Subcutaneous adipose tissue (tissue), 4 donors: ENCODE data around the gene PLP2. TPM values are rescaled to one million over a fixed set of nuclear protein-coding genes. Genes with fewer than 3 reads are reported as not detected.

Experiments used
- CTCF ChIP-seq: fragments of 450-650 bp; IDR thresholded peaks from one replicate; pipeline ENCODE4 v1.5.1; 2016; ENCODE audit warnings: low read depth, mild to moderate bottlenecking, control low read depth, antibody characterized with exemption, moderate library complexity
- total RNA-seq, 4 donors: library from RNA; depleted of rRNA; stranded (reverse); fragments of >200 nt; gene quantifications; one replicate each; pipeline ENCODE4 v1.1.0, GENCODE V29; 2016

Gene PLP2
- total RNA-seq, 4 donors from 2014 or later: 19.0 to 62.0 (median 37.2) TPM

- TF ChIP-seq CTCF: no peak
These were observed 15.8 kb downstream of the PLP2 start for GRCh38 chrX:49187526-49187925.

- no peak for TF ChIP-seq CTCF
These were observed 16.9 kb downstream of the PLP2 start for GRCh38 chrX:49188468-49189076.

- TF ChIP-seq CTCF: no peak
These were observed 17.9 kb downstream of the PLP2 start for GRCh38 chrX:49189606-49190005.

GRCh38 chrX:49190821-49191573 is 19.3 kb downstream of the PLP2 start:
- TF ChIP-seq CTCF: no peak

GRCh38 chrX:49191574-49192011 is 19.9 kb downstream of the PLP2 start:
- no peak for TF ChIP-seq CTCF

GRCh38 chrX:49192722-49193328 is 21.1 kb downstream of the PLP2 start:
- TF ChIP-seq CTCF: no peak

- TF ChIP-seq CTCF: no peak
These were observed 21.9 kb downstream of the PLP2 start for GRCh38 chrX:49193542-49193964.
